Left hindlimb (tissue), 1 donor: ENCODE measurements around the gene OSBPL7.
A peak's percentile ranks its signal among the peaks of the same experiment; 100 is the strongest.

Source experiments
- DNase-seq: peaks from one replicate; pipeline ENCODE4 v3.0.0-alpha.2; 2018

The OSBPL7 gene

GRCh38 chr17:47821424-47822391, at the start of gene OSBPL7:
TSS of gene OSBPL7 (minus strand) at chr17:47821794. CDS start at chr17:47820278, 1,516 bp downstream.
- DNase-seq, result peak; percentile 89

GRCh38 chr17:47871048-47871447, 49.5 kb upstream of the OSBPL7 start:
- no peak for DNase-seq

- no peak for DNase-seq
Measured at GRCh38 chr17:47870056-47870455, 48.5 kb upstream of the OSBPL7 start.

- no peak for DNase-seq
Measured at GRCh38 chr17:47869114-47869513, 47.5 kb upstream of the OSBPL7 start.

- DNase-seq, result no peak
Measured at GRCh38 chr17:47867813-47868533, 46.4 kb upstream of the OSBPL7 start.

GRCh38 chr17:47866941-47867340, 45.3 kb upstream of the OSBPL7 start:
- DNase-seq, result no peak

- no peak for DNase-seq
Measured at GRCh38 chr17:47864791-47865216, 43.2 kb upstream of the OSBPL7 start.

GRCh38 chr17:47862621-47863440, 41.2 kb upstream of the OSBPL7 start:
- DNase-seq, result no peak

- no peak for DNase-seq
Measured at GRCh38 chr17:47860386-47860785, 38.8 kb upstream of the OSBPL7 start.

- no peak for DNase-seq
Measured at GRCh38 chr17:47857551-47858455, 36.2 kb upstream of the OSBPL7 start.

GRCh38 chr17:47856830-47857229, 35.2 kb upstream of the OSBPL7 start:
- DNase-seq, result no peak

- peak; percentile 53 for DNase-seq
Measured at GRCh38 chr17:47855737-47856136, 34.1 kb upstream of the OSBPL7 start.

- no peak for DNase-seq
Measured at GRCh38 chr17:47853616-47854015, 32.0 kb upstream of the OSBPL7 start.

- DNase-seq, result no peak
Measured at GRCh38 chr17:47852113-47852949, 30.7 kb upstream of the OSBPL7 start.

- no peak for DNase-seq
Measured at GRCh38 chr17:47851764-47852112, 30.1 kb upstream of the OSBPL7 start.

- peak; percentile 53 for DNase-seq
Measured at GRCh38 chr17:47850692-47851573, 29.3 kb upstream of the OSBPL7 start, which contains the start of gene SP6. TSS of gene SP6 (minus strand) at chr17:47851163. CDS start at chr17:47848429, 2,734 bp downstream.

- no peak for DNase-seq
Measured at GRCh38 chr17:47850373-47850691, 28.7 kb upstream of the OSBPL7 start.

- no peak for DNase-seq
Measured at GRCh38 chr17:47848198-47848513, 26.6 kb upstream of the OSBPL7 start.

GRCh38 chr17:47847341-47848197, 26.0 kb upstream of the OSBPL7 start:
- no peak for DNase-seq
